Measurements from ENCODE around the gene GPR108.
A peak's percentile ranks its signal among the peaks of the same experiment; 100 is the strongest.
"Not testable (repeated sequence)": the region's sequence is repeated elsewhere in the genome, so short reads cannot be mapped to it uniquely, and the experiment has no call there.

Gene GPR108

GRCh38 chr19:6767357-6768235 lies 30.2 kb upstream of the GPR108 start, which contains the start of gene SH2D3A:
SH2D3A (minus strand) TSS chr19:6767435; CDS start chr19:6763748, 3,687 bp downstream.
- Histone ChIP-seq H3K9me3 (no peaks in the 10 kb centered on the region), H3K36me3 (replicated peaks) (no peaks in the 10 kb centered on the region), H3K4me3 (peak within 1 kb of the TSS; percentile 51), H3K4me1 (peaks cover 6% of the 10 kb centered on the region; the same call in 1 of the 2 replicates), H3K27me3 (ENCODE audit: low read depth) (no peaks in the 10 kb centered on the region)
- in situ Hi-C loops (cut with MboI; ENCODE audit: low sequenced_read_pairs): no loop called here
- DNase-seq (ENCODE audit: low spot score in 2 of 2): peak; percentile 84 to 95

DNA sequence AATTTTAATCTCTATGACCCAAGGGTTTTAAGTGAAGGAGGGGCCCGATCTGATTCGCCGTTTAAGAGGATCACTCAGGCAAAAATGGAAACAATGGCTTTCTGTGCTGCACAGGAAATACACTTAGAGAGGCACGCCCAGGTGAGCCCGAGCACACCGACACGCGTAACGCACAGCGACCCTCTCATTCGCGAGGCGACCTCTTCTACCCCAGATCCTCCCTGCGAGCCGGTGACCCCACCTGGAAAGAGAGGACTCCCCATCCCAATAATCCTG lies 29.6 kb upstream of the GPR108 start:
- no peaks in the 10 kb centered on the region for H3K36me3 ChIP-seq (replicated peaks)
- peaks cover 6% of the 10 kb centered on the region; the same call in 1 of the 2 replicates for H3K4me1 ChIP-seq
- in situ Hi-C loops (cut with MboI; ENCODE audit: low sequenced_read_pairs): no loop called here
- no peaks in the 10 kb centered on the region for H3K9me3 ChIP-seq
- H3K27me3 ChIP-seq (ENCODE audit: low read depth): no peaks in the 10 kb centered on the region
- peak; percentile 10 to 43 for DNase-seq (ENCODE audit: low spot score in 2 of 2)
- H3K4me3 ChIP-seq: peak overlapping the region; percentile 51

- Histone ChIP-seq H3K36me3 (replicated peaks) (no peaks in the 10 kb centered on the region), H3K4me1 (peaks cover 6% of the 10 kb centered on the region; the same call in 1 of the 2 replicates), H3K9me3 (no peaks in the 10 kb centered on the region), H3K27me3 (ENCODE audit: low read depth) (no peaks in the 10 kb centered on the region), H3K4me3 (peak overlapping the region; percentile 51)
- in situ Hi-C loops (cut with MboI; ENCODE audit: low sequenced_read_pairs): no loop called here
- DNase-seq (ENCODE audit: low spot score in 2 of 2): no peak
Measured at GRCh38 chr19:6766357-6767080, 29.1 kb upstream of the GPR108 start.

DNA sequence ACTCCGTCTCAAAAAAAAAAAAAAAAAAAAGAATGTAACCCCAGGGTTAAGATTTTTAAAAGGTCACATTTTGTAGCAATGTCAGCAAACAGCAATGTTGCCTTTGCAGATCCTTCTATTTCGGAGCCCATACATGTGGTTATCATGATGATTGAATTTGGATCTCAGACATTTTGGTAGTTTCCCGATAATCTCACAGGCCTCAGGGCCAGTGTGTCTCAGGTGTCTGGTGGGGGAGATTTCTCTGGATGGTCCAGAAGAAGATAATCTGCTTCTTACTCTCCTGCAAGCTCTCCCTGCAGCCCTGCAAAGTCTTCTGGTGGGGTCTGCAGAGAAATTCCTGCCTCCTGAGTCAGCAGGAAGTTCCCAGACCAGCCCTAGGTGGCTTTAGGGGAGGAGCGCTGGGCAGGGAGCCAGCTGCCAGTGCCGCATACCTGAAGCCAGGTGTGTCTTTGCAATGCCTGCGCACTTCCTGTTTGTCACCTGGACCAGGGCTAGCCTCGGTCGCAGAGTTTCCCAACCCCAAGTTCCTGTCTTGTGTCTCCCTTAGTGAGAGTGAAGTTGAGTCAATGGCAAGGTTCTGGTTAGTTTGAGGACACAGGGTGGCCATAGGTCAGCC lies 28.5 kb upstream of the GPR108 start:
- in situ Hi-C loops (cut with MboI; ENCODE audit: low sequenced_read_pairs): no loop called here
- no peaks in the 10 kb centered on the region for H3K36me3 ChIP-seq (replicated peaks)
- H3K27me3 ChIP-seq (ENCODE audit: low read depth): no peaks in the 10 kb centered on the region
- peaks cover 6% of the 10 kb centered on the region; the same call in 1 of the 2 replicates for H3K4me1 ChIP-seq
- no peak for DNase-seq (ENCODE audit: low spot score in 2 of 2)
- H3K9me3 ChIP-seq: no peaks in the 10 kb centered on the region
- no peak overlapping the region for H3K4me3 ChIP-seq

- H3K27me3 ChIP-seq (ENCODE audit: low read depth); H3K9me3 ChIP-seq; DNase-seq (ENCODE audit: low spot score in 2 of 2); H3K4me3 ChIP-seq; H3K36me3 ChIP-seq (replicated peaks); in situ Hi-C loops (cut with MboI; ENCODE audit: low sequenced_read_pairs); H3K4me1 ChIP-seq: not testable (repeated sequence)
Measured at GRCh38 chr19:6762253-6762797, 24.9 kb upstream of the GPR108 start.

DNA sequence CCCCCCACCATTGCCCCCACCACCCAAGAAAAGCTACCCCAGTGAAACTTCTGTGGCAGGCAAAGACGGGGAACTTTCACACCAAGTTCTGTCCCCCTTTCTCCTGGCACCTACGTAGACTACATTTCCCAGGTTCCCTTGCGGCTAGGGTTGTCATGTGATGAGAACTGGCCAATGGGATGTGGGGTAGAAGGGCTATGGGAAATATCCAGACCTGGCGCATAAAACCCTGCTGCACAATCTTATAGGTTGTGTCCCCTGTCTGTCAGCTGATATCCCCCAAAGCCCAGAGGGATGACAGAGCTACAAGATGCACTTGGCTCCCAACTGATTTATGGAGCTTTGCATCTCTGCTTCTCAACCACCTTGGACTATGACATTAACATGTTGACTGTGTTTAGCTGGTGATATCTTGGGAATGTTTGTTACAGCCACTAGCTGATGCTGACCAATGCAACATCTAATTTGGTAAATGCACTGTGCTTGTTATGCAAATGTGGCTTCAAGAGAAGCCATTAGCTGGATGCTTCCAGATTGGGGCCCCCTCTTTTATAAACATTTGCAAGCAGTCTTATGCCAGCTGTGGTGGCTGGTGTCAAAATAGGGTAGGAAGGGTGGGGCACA lies 23.8 kb upstream of the GPR108 start:
- peak in 1 of 2 experiments; percentile 44 for DNase-seq (ENCODE audit: low spot score in 2 of 2)
- H3K36me3 ChIP-seq (replicated peaks): no peaks in the 10 kb centered on the region

DNA sequence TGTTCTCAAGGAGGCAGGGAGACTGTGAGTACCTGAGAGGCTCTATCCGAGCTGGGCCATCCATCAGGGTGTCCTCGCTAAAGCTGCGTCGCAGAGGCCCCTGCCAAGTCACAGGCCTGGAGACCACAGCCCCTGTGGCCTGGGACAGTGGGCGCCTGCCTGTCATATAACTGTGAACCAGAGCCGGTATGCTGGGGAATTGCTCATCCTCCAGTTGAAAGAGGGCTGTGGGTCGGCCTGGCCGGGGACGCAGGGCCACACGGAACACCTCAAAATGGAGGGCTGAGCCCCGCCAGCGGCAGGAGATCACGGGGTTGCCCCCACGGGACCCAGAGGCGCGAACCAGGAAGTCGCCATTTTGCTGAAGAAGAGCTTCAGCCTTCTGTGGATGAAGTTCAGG lies 23.2 kb upstream of the GPR108 start:
- in situ Hi-C loops (cut with MboI; ENCODE audit: low sequenced_read_pairs): no loop called here
- H3K27me3 ChIP-seq (ENCODE audit: low read depth): no peaks in the 10 kb centered on the region
- H3K4me3 ChIP-seq: no peak overlapping the region
- H3K9me3 ChIP-seq: no peaks in the 10 kb centered on the region
- no peak for DNase-seq (ENCODE audit: low spot score in 2 of 2)
- no peaks in the 10 kb centered on the region for H3K4me1 ChIP-seq
- H3K36me3 ChIP-seq (replicated peaks): no peaks in the 10 kb centered on the region; the same call in 1 of the 2 replicates

More for the DNA sequence above, 23.8 kb upstream of the GPR108 start:
- no peak overlapping the region for H3K4me3 ChIP-seq
- in situ Hi-C loops (cut with MboI; ENCODE audit: low sequenced_read_pairs): no loop called here
- no peaks in the 10 kb centered on the region for H3K27me3 ChIP-seq (ENCODE audit: low read depth)
- no peaks in the 10 kb centered on the region for H3K9me3 ChIP-seq
- no peaks in the 10 kb centered on the region for H3K4me1 ChIP-seq

DNA sequence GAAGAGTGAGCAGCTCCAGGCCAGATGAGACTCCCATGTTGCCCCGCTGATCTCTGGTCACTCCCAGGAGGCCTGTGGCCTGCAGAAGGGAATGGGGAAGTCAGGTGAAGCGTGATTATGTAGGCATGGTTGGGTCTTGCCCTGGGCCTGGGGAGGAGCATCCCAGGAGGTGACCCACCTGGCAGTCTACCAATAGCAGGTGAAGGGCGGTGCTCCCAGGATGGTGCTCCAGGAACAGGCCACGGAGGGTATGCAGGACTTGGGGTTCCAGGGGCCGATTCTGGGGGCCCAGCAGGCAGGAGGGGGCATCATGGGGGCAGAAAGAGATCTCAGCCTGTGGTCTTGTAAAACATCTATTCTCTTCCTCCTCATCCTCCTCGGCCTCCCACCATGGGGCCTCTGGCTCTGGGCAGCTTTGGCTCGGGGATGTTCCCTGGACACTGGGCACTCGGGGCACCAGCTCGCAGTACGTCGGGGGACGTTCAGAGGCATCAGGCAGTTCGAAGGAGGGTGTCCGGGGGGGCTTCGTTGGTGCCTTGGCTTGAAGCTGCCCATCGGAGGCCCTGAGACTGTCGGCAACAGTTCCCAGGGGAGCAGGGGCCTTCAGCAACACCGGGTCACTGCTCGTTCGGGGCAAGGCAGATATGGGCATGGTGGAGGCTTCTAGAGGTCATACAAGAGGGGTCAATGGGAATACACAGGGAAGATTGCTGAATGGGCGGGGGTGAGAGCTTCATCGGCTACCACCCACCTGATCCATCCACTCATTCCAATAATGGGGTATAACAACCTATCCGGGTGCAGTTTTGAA lies 17.5 kb upstream of the GPR108 start:
- Histone ChIP-seq H3K36me3 (replicated peaks) (peaks cover 23% of the 10 kb centered on the region), H3K9me3 (no peaks in the 10 kb centered on the region), H3K4me1 (peaks cover 9% of the 10 kb centered on the region), H3K27me3 (ENCODE audit: low read depth) (no peaks in the 10 kb centered on the region), H3K4me3 (no peak overlapping the region)
- in situ Hi-C loops (cut with MboI; ENCODE audit: low sequenced_read_pairs): no loop called here
- DNase-seq (ENCODE audit: low spot score in 2 of 2): no peak

DNA sequence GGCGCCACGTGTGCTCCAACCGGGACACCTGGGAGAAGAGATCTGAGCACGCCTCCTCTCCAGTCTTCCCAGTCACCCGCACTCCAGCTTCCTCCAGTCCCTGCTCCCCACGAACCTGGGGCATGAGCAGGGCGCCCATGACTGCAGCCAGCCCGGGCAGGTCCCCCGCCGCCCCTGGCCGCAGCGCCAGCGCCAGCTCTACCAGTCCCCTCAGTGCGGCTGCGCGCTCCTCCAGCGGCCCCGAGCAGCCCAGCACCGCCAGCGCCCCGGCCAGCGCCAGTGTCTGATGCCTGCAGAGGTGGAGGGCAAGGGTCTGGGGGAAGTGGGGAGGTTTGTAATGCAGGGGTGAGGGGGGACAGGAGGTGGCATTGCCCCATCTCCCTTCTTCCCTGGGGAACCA lies 16.8 kb upstream of the GPR108 start:
- Histone ChIP-seq H3K4me1 (peaks cover 9% of the 10 kb centered on the region), H3K27me3 (ENCODE audit: low read depth) (no peaks in the 10 kb centered on the region), H3K4me3 (no peak overlapping the region), H3K36me3 (replicated peaks) (peaks cover 30% of the 10 kb centered on the region), H3K9me3 (no peaks in the 10 kb centered on the region)
- DNase-seq (ENCODE audit: low spot score in 2 of 2): no peak
- in situ Hi-C loops (cut with MboI; ENCODE audit: low sequenced_read_pairs): no loop called here

DNA sequence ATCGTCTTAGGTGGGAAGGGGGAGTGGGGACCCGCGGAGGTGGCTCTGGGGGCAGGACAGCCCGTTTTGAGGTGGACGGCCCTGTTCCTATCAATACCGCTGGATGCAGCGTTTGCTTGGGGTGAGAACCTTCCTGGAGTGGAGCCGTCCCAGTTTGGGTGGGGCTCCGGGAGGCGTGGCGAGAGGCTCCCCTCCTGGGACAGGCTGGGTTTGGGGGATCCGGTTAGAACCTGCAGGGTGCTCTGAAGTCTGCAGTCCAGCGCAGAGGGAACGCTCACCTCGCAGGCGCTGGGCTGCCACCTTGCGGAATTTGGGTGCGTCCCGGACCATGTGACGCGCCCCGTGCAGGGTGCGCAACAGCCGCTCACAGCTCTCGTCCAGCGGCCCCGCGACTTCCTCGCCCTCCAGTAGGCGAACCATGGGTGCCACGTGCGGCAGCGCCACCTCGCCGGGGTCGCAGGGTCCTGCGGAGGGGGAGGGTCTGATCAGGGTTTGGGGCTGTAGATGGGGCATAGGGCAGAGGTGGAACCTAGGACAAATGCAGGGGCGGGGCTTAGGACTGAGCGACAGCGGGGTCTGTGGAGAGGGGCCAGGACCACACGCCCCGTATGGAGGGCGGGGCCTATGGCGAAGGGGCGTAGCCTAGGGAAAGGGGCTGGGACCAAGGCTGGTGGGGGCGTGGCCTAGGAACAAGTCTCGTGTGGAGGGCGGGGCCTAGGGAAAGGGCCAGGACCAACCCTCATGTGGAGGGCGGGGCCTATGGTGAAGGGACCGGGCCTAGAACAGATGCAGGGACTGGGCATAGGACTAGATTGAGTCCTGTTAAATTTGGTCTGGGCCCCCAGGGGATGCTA lies 16.0 kb upstream of the GPR108 start:
- in situ Hi-C loops (cut with MboI; ENCODE audit: low sequenced_read_pairs): no loop called here
- Histone ChIP-seq H3K36me3 (replicated peaks) (peaks cover 38% of the 10 kb centered on the region), H3K27me3 (ENCODE audit: low read depth) (no peaks in the 10 kb centered on the region), H3K4me1 (peaks cover 9% of the 10 kb centered on the region), H3K4me3 (peak overlapping the region; percentile 31), H3K9me3 (no peaks in the 10 kb centered on the region)
- peak; percentile 82 to 98 for DNase-seq (ENCODE audit: low spot score in 2 of 2)

DNA sequence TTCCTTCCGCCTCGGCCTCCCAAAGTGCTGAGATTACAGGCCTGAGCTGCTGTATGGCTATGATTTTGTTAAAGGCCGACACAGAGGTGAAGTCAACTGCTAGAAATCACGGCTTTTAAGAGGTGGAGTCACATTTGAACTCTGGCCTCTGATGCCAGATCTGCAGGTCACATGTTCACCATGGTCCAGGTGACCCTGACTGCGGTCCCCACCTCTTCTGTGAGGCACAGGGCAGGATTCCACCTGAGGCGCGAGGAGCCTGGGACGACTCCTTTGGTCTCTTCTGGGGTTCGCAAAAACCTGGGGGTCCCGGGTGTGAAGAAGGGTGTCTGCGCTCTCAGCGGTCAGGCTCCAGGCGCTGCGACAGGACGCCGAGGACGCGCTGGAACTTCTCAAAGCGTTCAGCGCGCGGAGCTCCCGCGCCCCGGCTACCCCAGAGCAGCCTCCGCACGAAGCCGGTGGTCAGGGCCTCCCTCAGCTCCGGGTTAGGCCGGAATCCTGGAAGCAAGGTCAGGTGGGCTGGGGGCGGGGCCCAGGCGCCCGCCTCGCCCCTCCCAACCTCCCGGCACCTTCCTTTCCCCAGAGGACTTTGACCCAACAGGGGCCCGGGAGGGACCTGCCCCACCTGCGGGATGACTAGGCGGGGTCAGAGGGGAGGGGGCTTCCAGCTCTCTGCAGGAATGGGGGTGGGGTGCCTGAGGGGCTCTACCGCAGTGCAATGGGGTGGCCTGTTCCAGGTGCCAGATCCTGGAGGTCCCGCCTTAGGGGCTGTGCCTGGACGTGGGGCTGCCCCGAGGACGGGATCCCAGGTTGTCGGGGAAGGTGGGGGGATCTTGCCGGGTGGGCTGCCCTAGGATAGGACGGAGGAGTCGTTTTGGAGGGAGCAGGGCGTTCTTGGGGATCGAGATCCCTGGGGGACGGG lies 15.1 kb upstream of the GPR108 start:
- Histone ChIP-seq H3K4me1 (peaks cover 9% of the 10 kb centered on the region), H3K36me3 (replicated peaks) (peaks cover 47% of the 10 kb centered on the region), H3K9me3 (no peaks in the 10 kb centered on the region), H3K4me3 (peak overlapping the region; percentile 31), H3K27me3 (ENCODE audit: low read depth) (no peaks in the 10 kb centered on the region)
- DNase-seq (ENCODE audit: low spot score in 2 of 2): peak in 1 of 2 experiments; percentile 47
- in situ Hi-C loops (cut with MboI; ENCODE audit: low sequenced_read_pairs): no loop called here
